ENCODE data around the gene MED23. TPM values are rescaled to one million over a fixed set of nuclear protein-coding genes. Genes with fewer than 3 reads are reported as not detected.

MED23 gene
- total and polyA plus RNA-seq, 2 experiments from 2014 or later = 16.9 to 35.7 TPM

DNA sequence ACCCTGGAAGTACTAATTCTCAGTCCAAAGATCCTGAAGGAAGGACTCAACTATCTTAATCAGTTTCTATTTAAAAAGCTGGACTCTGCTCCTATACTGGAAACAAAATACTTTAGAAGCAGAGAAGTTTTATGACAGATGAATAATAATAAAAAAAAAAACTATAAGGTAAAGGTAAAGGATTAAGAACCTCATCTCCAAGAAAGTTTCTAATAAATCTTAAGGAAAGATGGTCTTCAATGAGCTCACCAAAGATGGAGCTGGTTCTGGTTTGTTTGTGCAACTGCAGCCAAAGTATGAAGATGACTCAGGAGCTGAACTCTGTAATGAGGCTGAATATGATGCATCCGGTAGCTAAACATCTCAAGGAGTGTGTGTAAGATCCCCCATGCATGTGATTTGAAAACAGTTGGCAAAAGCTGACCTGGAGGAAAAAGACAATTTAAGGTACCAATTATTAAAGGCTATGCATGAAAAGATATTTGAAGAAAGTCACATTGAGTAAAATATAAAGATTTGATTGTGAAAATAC is 25.2 kb downstream of the MED23 start:
- H3K9me2 ChIP-seq (ENCODE audit: insufficient read depth) = no peaks in the 10 kb centered on the region
- no peaks in the 10 kb centered on the region for H3K9me3 ChIP-seq (ENCODE audit: low read depth)
- peaks cover 29% of the 10 kb centered on the region for H3F3A ChIP-seq (ENCODE audit: insufficient read depth)
- peaks cover 81% of the 10 kb centered on the region for H3K36me3 ChIP-seq (ENCODE audit: low read depth)
- in situ Hi-C loops (cut with MboI) = no loop called here
- no peaks in the 10 kb centered on the region for H3K27me3 ChIP-seq (replicated peaks; ENCODE audit: insufficient read depth)
- H4K20me1 ChIP-seq (ENCODE audit: insufficient read depth) = no peaks in the 10 kb centered on the region
- H3K9ac ChIP-seq = peak overlapping the region; percentile 18; the same call in 1 of the 2 replicates
- WGBS, 2 experiments (ENCODE audit: low coverage in 1 of 2, low lambda C conversion rate in 2 of 2, missing lambda C conversion rate in 2 of 2) = 0% methylated on average over 1 of the region's 1 CpG
- H3K4me2 ChIP-seq (ENCODE audit: unreplicated experiment) = peak overlapping the region; percentile 22
- no peaks in the 10 kb centered on the region for H3K79me2 ChIP-seq (ENCODE audit: insufficient read depth)
- no peak for TF ChIP-seq EZH2phosphoT487 (IDR thresholded peaks at IDR 0.05; ENCODE audit: insufficient read depth, low read depth)
- peaks cover 10% of the 10 kb centered on the region for H3K4me1 ChIP-seq (ENCODE audit: insufficient read depth)
- H2AFZ ChIP-seq = no peak overlapping the region
- no peak overlapping the region for H3K4me3 ChIP-seq
- peak overlapping the region; percentile 67 for H3K27ac ChIP-seq
- DNase-seq = peak; percentile 94

DNA sequence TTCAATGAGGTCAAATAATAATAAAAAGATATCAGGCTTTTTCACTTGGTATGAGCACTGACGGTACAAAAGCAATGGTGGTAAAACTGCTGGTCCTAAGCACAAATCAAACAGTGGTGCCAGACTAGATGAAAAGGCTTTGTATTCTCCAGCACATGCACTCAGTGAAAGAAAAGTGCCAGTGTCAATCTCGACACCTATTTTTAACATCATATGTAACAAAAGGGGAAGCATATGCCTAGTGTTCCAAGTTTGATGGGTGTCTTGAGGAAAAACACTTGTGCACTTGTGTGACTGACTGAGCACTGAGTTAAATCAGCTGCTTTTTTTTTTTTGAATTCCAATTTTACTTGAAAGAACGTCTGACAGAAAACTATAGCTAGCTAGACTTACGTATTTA is 27.3 kb downstream of the MED23 start:
- H3K9me3 ChIP-seq (ENCODE audit: low read depth) = no peaks in the 10 kb centered on the region
- no peaks in the 10 kb centered on the region for H4K20me1 ChIP-seq (ENCODE audit: insufficient read depth)
- no peak overlapping the region for H3K4me2 ChIP-seq (ENCODE audit: unreplicated experiment)
- H3K79me2 ChIP-seq (ENCODE audit: insufficient read depth) = no peaks in the 10 kb centered on the region
- no peak overlapping the region for H3K9ac ChIP-seq
- H3K9me2 ChIP-seq (ENCODE audit: insufficient read depth) = no peaks in the 10 kb centered on the region
- H3K4me1 ChIP-seq (ENCODE audit: insufficient read depth) = peaks cover 10% of the 10 kb centered on the region
- no peak overlapping the region for H3K27ac ChIP-seq
- no peaks in the 10 kb centered on the region for H3K27me3 ChIP-seq (replicated peaks; ENCODE audit: insufficient read depth)
- in situ Hi-C loops (cut with MboI) = no loop called here
- H3F3A ChIP-seq (ENCODE audit: insufficient read depth) = peaks cover 28% of the 10 kb centered on the region
- no peak overlapping the region for H2AFZ ChIP-seq
- TF ChIP-seq EZH2 (IDR thresholded peaks at IDR 0.05; ENCODE audit: insufficient read depth, poor library complexity, severe bottlenecking) (no peak), EZH2phosphoT487 (IDR thresholded peaks at IDR 0.05; ENCODE audit: insufficient read depth, low read depth) (no peak)
- H3K4me3 ChIP-seq = no peak overlapping the region
- WGBS, 2 experiments (ENCODE audit: low coverage in 1 of 2, low lambda C conversion rate in 2 of 2, missing lambda C conversion rate in 2 of 2) = 87 to 95% methylated on average over 4 of the region's 4 CpGs
- no peak for DNase-seq
- peaks cover 87% of the 10 kb centered on the region for H3K36me3 ChIP-seq (ENCODE audit: low read depth)

DNA sequence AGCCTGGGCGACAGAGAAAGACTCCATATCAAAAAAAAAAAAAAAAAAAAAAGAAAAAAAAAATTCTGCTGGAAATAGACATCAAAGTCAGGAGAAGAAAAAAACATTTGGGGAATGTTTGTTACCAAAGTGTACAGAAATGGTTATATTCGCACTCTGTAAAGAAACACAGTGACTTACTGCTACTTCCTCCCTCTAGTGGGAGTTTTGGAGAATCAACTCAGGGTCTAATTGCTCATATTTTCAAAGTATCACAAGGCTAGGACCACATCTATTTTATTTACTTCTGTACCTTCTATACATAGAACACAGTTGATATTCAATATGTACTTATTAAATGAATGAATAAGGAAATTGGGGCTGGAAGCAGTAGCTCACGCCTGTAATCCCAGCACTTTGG is 30.6 kb downstream of the MED23 start:
- Histone ChIP-seq H3K9ac (no peak overlapping the region), H3K9me2 (ENCODE audit: insufficient read depth) (no peaks in the 10 kb centered on the region), H3K79me2 (ENCODE audit: insufficient read depth) (no peaks in the 10 kb centered on the region), H3K27ac (no peak overlapping the region), H3K4me2 (ENCODE audit: unreplicated experiment) (no peak overlapping the region), H2AFZ (no peak overlapping the region), H3K9me3 (ENCODE audit: low read depth) (no peaks in the 10 kb centered on the region), H3K27me3 (replicated peaks; ENCODE audit: insufficient read depth) (no peaks in the 10 kb centered on the region), H4K20me1 (ENCODE audit: insufficient read depth) (no peaks in the 10 kb centered on the region), H3K4me3 (no peak overlapping the region), H3K4me1 (ENCODE audit: insufficient read depth) (peaks cover under 1% of the 10 kb centered on the region), H3K36me3 (ENCODE audit: low read depth) (peaks cover 93% of the 10 kb centered on the region), H3F3A (ENCODE audit: insufficient read depth) (no peaks in the 10 kb centered on the region)
- in situ Hi-C loops (cut with MboI) = no loop called here
- 89% methylated on average over 2 to 3 of the region's 3 CpGs for WGBS, 2 experiments (ENCODE audit: low coverage in 1 of 2, low lambda C conversion rate in 2 of 2, missing lambda C conversion rate in 2 of 2)
- peak; percentile 14 for DNase-seq
- TF ChIP-seq EZH2 (IDR thresholded peaks at IDR 0.05; ENCODE audit: insufficient read depth, poor library complexity, severe bottlenecking) (no peak), EZH2phosphoT487 (IDR thresholded peaks at IDR 0.05; ENCODE audit: insufficient read depth, low read depth) (no peak)

DNA sequence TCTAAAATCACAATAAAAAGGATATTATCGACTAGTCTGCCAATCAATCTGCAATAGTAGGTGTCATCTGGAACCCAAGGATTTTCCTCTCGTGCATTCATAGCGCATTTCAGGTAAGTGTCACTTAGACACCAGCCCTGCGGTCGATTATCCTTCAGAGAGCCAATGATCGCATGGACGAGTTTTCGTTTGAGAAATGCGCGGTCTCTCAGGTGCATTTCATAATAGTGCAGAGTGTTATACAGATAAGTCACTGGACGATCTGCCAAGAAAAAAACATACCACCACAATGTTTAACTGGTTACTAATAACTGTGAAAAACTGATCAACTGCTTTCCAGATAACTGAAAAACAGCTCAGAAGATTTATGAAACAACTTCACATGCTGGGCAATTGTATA is 34.0 kb downstream of the MED23 start:
- H3K27ac ChIP-seq = no peak overlapping the region
- in situ Hi-C loops (cut with MboI) = no loop called here
- H3F3A ChIP-seq (ENCODE audit: insufficient read depth) = no peaks in the 10 kb centered on the region
- H3K36me3 ChIP-seq (ENCODE audit: low read depth) = peaks cover 86% of the 10 kb centered on the region
- no peak overlapping the region for H3K9ac ChIP-seq
- WGBS, 2 experiments (ENCODE audit: low coverage in 1 of 2, low lambda C conversion rate in 2 of 2, missing lambda C conversion rate in 2 of 2) = 96 to 98% methylated on average over 11 of the region's 11 CpGs
- no peak for DNase-seq
- H3K27me3 ChIP-seq (replicated peaks; ENCODE audit: insufficient read depth) = no peaks in the 10 kb centered on the region
- no peak overlapping the region for H2AFZ ChIP-seq
- H3K4me2 ChIP-seq (ENCODE audit: unreplicated experiment) = no peak overlapping the region
- no peak overlapping the region for H3K4me3 ChIP-seq
- H3K9me2 ChIP-seq (ENCODE audit: insufficient read depth) = no peaks in the 10 kb centered on the region
- no peaks in the 10 kb centered on the region for H3K4me1 ChIP-seq (ENCODE audit: insufficient read depth)
- TF ChIP-seq EZH2phosphoT487 (IDR thresholded peaks at IDR 0.05; ENCODE audit: insufficient read depth, low read depth) = no peak
- H4K20me1 ChIP-seq (ENCODE audit: insufficient read depth) = no peaks in the 10 kb centered on the region
- no peaks in the 10 kb centered on the region for H3K9me3 ChIP-seq (ENCODE audit: low read depth)
- no peaks in the 10 kb centered on the region for H3K79me2 ChIP-seq (ENCODE audit: insufficient read depth)

DNA sequence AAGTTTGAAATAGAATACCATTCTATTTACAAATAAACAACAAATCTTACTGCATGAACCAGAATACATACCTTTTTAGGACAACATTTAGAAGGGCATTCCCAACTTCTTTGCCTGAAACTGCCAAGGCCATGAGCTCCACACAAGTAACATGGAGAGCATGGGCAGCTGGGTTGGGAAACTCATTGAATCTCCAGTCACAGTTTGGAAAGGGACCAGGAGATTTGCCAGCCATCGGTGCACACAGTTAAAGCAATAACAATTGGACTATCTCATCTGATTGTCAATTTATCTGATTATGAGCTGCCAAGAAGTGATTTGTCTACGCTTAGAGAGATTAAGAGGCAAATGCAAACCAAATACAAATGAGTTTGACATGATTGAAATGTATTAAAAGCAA is 35.1 kb downstream of the MED23 start:
- H3K4me1 ChIP-seq (ENCODE audit: insufficient read depth) = no peaks in the 10 kb centered on the region
- WGBS, 2 experiments (ENCODE audit: low coverage in 1 of 2, low lambda C conversion rate in 2 of 2, missing lambda C conversion rate in 2 of 2) = 72 to 80% methylated on average over 2 of the region's 2 CpGs
- H3F3A ChIP-seq (ENCODE audit: insufficient read depth) = no peaks in the 10 kb centered on the region
- H3K4me3 ChIP-seq = no peak overlapping the region
- no peaks in the 10 kb centered on the region for H3K9me3 ChIP-seq (ENCODE audit: low read depth)
- in situ Hi-C loops (cut with MboI) = no loop called here
- TF ChIP-seq EZH2 (IDR thresholded peaks at IDR 0.05; ENCODE audit: insufficient read depth, poor library complexity, severe bottlenecking) = no peak
- no peak for TF ChIP-seq EZH2phosphoT487 (IDR thresholded peaks at IDR 0.05; ENCODE audit: insufficient read depth, low read depth)
- H2AFZ ChIP-seq = no peak overlapping the region
- H3K9me2 ChIP-seq (ENCODE audit: insufficient read depth) = no peaks in the 10 kb centered on the region
- H3K36me3 ChIP-seq (ENCODE audit: low read depth) = peaks cover 85% of the 10 kb centered on the region
- H3K27me3 ChIP-seq (replicated peaks; ENCODE audit: insufficient read depth) = no peaks in the 10 kb centered on the region
- no peaks in the 10 kb centered on the region for H3K79me2 ChIP-seq (ENCODE audit: insufficient read depth)
- H3K4me2 ChIP-seq (ENCODE audit: unreplicated experiment) = no peak overlapping the region
- H3K27ac ChIP-seq = no peak overlapping the region
- H4K20me1 ChIP-seq (ENCODE audit: insufficient read depth) = no peaks in the 10 kb centered on the region
- no peak for DNase-seq
- no peak overlapping the region for H3K9ac ChIP-seq
